HepG2 (cell line): ENCODE measurements around the gene NODAL. TPM values are rescaled to one million over a fixed set of nuclear protein-coding genes. Genes with fewer than 3 reads are reported as not detected.
A peak's percentile ranks its signal among the peaks of the same experiment; 100 is the strongest.

Experiments
- ARID4A ChIP-seq: sonication (generic); formaldehyde crosslinking; IDR thresholded peaks from 2 replicates; pipeline ENCODE4 v1.5.0; 2020; ENCODE audit warnings: mild to moderate bottlenecking, missing genetic modification reagents, borderline replicate concordance
- CEBPG ChIP-seq: IDR thresholded peaks from 2 replicates; pipeline ENCODE4 v1.6.1; 2016
- CHD2 ChIP-seq: IDR thresholded peaks from 2 replicates; pipeline ENCODE4 v1.6.1; 2011; ENCODE audit warnings: low read depth, low read length, improper control_type of control experiment
- FOXC1 ChIP-seq: sonication (generic); formaldehyde crosslinking; IDR thresholded peaks from 2 replicates; pipeline ENCODE4 v1.8.0; 2022; ENCODE audit warnings: mild to moderate bottlenecking, missing genetic modification reagents, borderline replicate concordance
- MYC ChIP-seq: sonication (generic); formaldehyde crosslinking; IDR thresholded peaks from 2 replicates; pipeline ENCODE4 v1.9.0; 2021; ENCODE audit warnings: missing genetic modification reagents, borderline replicate concordance
- NAIF1 ChIP-seq: sonication (generic); formaldehyde crosslinking; IDR thresholded peaks from 2 replicates; pipeline ENCODE4 v1.5.0; 2020; ENCODE audit warnings: mild to moderate bottlenecking, missing genetic modification reagents, borderline replicate concordance
- NCOA5 ChIP-seq: sonication (generic); formaldehyde crosslinking; IDR thresholded peaks from 2 replicates; pipeline ENCODE4 v1.4.0; 2020; ENCODE audit warnings: missing genetic modification reagents
- NFYB ChIP-seq: sonication (generic); formaldehyde crosslinking; IDR thresholded peaks from 2 replicates; pipeline ENCODE4 v1.4.0; 2020; ENCODE audit warnings: missing genetic modification reagents
- RARA ChIP-seq: IDR thresholded peaks from 2 replicates; pipeline ENCODE4 v1.6.1; 2016; ENCODE audit warnings: missing genetic modification reagents, missing compliant biosample characterization
- SP1 ChIP-seq, 2 experiments: fragments of 450-650 bp in 1 of 2; sonication (generic) in 1 of 2; formaldehyde crosslinking in 1 of 2; IDR thresholded peaks; 2 replicates each; pipeline versions ENCODE4 v1.4.0 to v1.6.1; 2016 to 2020; ENCODE audit warnings: missing genetic modification reagents in 1 of 2
- TBX2 ChIP-seq: sonication (generic); formaldehyde crosslinking; IDR thresholded peaks from 2 replicates; pipeline ENCODE4 v1.5.0; 2020; ENCODE audit warnings: missing genetic modification reagents, mild to moderate bottlenecking, borderline replicate concordance
- THAP9 ChIP-seq: sonication (generic); formaldehyde crosslinking; IDR thresholded peaks from 2 replicates; pipeline ENCODE4; 2020; ENCODE audit warnings: missing genetic modification reagents, mild to moderate bottlenecking, borderline replicate concordance
- TRAFD1 ChIP-seq: sonication (generic); formaldehyde crosslinking; IDR thresholded peaks from 2 replicates; pipeline ENCODE4 v1.5.1; 2020; ENCODE audit warnings: missing genetic modification reagents, mild to moderate bottlenecking, borderline replicate concordance
- ZKSCAN8 ChIP-seq: IDR thresholded peaks from 2 replicates; pipeline ENCODE4 v1.6.1; 2016; ENCODE audit warnings: borderline replicate concordance, missing genetic modification reagents, missing compliant biosample characterization
- ZNF362 ChIP-seq: sonication (generic); formaldehyde crosslinking; IDR thresholded peaks from 2 replicates; pipeline ENCODE4 v1.4.0; 2020; ENCODE audit warnings: missing genetic modification reagents, mild to moderate bottlenecking, borderline replicate concordance
- ZNF441 ChIP-seq: sonication (generic); formaldehyde crosslinking; IDR thresholded peaks from 2 replicates; pipeline ENCODE4 v1.7.0; 2021; ENCODE audit warnings: missing genetic modification reagents, borderline replicate concordance
- ZNF607 ChIP-seq: sonication (generic); formaldehyde crosslinking; IDR thresholded peaks from 2 replicates; pipeline ENCODE4 v1.5.1; 2020; ENCODE audit warnings: missing genetic modification reagents, mild to moderate bottlenecking, borderline replicate concordance
- polyA plus RNA-seq, 8 experiments: library from polyadenylated mRNA; depleted of rRNA in 3 of 8; stranded (reverse) in 7 of 8; unstranded in 1 of 8; fragments of >200 nt; fragmentation: Illumina TruSeq in 4 of 8; extraction: Trizol in 4 of 8; gene quantifications; 2 replicates each; pipeline versions ENCODE4 v1.2.1 to v1.2.3, GENCODE V29; 2011 to 2016; ENCODE audit warnings: low read depth in 4 of 8, missing spikeins in 1 of 8, mixed read lengths in 1 of 8; ENCODE audit not compliant: insufficient read depth in 1 of 8
- total RNA-seq, 5 experiments: library from RNA; depleted of rRNA; stranded (reverse); fragments of >200 nt; fragmentation: Illumina TruSeq; extraction: Trizol; gene quantifications; 2 replicates each; pipeline ENCODE4 v1.2.3, GENCODE V29; 2016; ENCODE audit warnings: low read depth in 1 of 5

The NODAL gene
- total and polyA plus RNA-seq, 2 of the 13 experiments (the other 11 are each of a cell fraction or from before 2014, with no cell fraction given), result not detected

- peak; percentile 23 for TF ChIP-seq MYC (CRISPR knock-in tag)
- TF ChIP-seq SP1 (IDR thresholded peaks at IDR 0.05), result no peak
- TF ChIP-seq SP1 (CRISPR knock-in tag; IDR thresholded peaks at IDR 0.05), result no peak
- peak; percentile 17; the same call in 1 of the 2 replicates for TF ChIP-seq RARA (CRISPR knock-in tag)
- peak; percentile 54; the same call in 1 of the 2 replicates for TF ChIP-seq ARID4A (CRISPR knock-in tag)
- no peak for TF ChIP-seq ZKSCAN8 (CRISPR knock-in tag)
- no peak for TF ChIP-seq NCOA5 (CRISPR knock-in tag)
- peak; percentile 38; the same call in 1 of the 2 replicates for TF ChIP-seq THAP9 (CRISPR knock-in tag)
- peak; percentile 36; the same call in 1 of the 2 replicates for TF ChIP-seq NFYB
- TF ChIP-seq ZNF441 (CRISPR knock-in tag), result peak; percentile 94
- TF ChIP-seq TRAFD1 (CRISPR knock-in tag), result no peak
- TF ChIP-seq ZNF362 (CRISPR knock-in tag), result 0 out of 2 replicates have a peak, but pooled peaks have one; percentile 25
- no peak for TF ChIP-seq ZNF607 (CRISPR knock-in tag)
- TF ChIP-seq FOXC1 (CRISPR knock-in tag), result 0 out of 2 replicates have a peak, but pooled peaks have one; percentile 22
- TF ChIP-seq CHD2, result no peak
- no peak for TF ChIP-seq TBX2
- TF ChIP-seq NAIF1 (CRISPR knock-in tag), result 0 out of 2 replicates have a peak, but pooled peaks have one; percentile 25
- TF ChIP-seq CEBPG, result peak; percentile 88
Measured at GRCh38 chr10:70405037-70405824, 36.2 kb downstream of the NODAL start (continued).
